ENCODE data around the gene ACBD6. TPM values are rescaled to one million over a fixed set of nuclear protein-coding genes. Genes with fewer than 3 reads are reported as not detected.
"Not testable (repeated sequence)": the region's sequence is repeated elsewhere in the genome, so short reads cannot be mapped to it uniquely, and the experiment has no call there.

ACBD6 gene, protein sequence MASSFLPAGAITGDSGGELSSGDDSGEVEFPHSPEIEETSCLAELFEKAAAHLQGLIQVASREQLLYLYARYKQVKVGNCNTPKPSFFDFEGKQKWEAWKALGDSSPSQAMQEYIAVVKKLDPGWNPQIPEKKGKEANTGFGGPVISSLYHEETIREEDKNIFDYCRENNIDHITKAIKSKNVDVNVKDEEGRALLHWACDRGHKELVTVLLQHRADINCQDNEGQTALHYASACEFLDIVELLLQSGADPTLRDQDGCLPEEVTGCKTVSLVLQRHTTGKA
- total RNA-seq (2014; rRNA removed; shearing (Covaris generic); ENCODE audit: low replicate concordance) = 74.0 and 106 TPM in 2 replicates

DNA sequence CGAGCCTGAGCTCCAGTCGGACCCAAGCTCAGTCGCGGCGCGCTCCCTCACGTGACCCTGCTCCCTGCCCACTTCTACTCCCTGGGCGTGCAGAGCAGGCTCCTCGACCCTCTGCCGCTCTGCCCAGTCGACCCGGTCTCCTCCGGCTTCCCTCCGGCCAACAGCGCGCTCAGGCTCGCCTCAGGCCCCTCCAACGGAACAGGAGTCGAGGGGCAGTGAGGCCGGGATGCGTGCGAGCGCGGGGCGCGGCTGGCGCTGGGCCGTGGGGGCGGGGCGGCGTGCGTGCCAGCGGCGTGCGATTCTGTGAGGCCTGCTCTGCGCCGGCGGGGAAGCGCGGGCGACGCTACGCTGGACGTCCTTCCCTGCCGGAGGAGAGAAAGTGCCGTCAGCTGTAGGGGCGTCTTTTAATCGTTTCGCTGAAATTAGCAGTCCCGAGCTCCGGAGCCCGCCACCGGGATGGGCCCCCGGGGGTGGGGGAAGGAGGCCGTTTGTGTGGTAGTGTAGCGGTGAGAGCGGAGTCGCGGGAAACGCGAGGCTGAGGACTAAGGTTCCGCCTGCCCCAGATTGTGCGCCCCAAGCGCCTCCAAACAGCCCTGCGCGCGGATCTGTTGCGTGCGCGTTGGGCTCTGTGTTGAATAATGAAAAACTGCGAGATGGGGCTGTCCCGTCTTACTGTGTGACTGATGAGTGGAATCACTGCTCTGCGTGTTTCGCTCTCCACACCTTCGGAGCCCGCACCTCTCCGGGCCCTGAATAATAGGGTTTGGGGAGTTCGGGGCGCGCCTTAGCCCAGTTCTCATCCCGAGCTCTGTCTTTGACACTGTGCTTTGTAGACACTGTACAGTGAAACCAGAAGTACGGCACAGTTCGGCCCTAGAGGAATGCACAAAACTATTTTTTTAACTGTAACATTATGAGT, at the start of gene ACBD6:
TSS of gene ACBD6 (minus strand) at position 217 of the 919 bp plus-strand sequence. CDS start 311 bp downstream, outside the sequence.
- Histone ChIP-seq H3K4me1 (ENCODE audit: low read length) (peaks cover 42% of the 10 kb centered on the region), H3K9me3 (ENCODE audit: low read length) (no peaks in the 10 kb centered on the region), H3K79me2 (ENCODE audit: low read length) (peaks cover 47% of the 10 kb centered on the region), H3K36me3 (ENCODE audit: insufficient read depth, low read length) (peaks cover 15% of the 10 kb centered on the region; the same call in 1 of the 2 replicates), H3K4me2 (ENCODE audit: low read depth, low read length, poor library complexity, severe bottlenecking) (peak within 1 kb of the TSS; percentile 76), H3K9me2 (replicated peaks; ENCODE audit: insufficient read depth, low read length) (no peaks in the 10 kb centered on the region), H2AFZ (ENCODE audit: low read length) (peak within 1 kb of the TSS; percentile 80), H3K9ac (ENCODE audit: low read length) (peak within 1 kb of the TSS; percentile 86), H4K20me1 (ENCODE audit: insufficient read depth, low read depth, low read length) (no peaks in the 10 kb centered on the region), H3K27me3 (ENCODE audit: low read length) (no peaks in the 10 kb centered on the region), H3K27ac (ENCODE audit: low read length) (peak within 1 kb of the TSS; percentile 65), H3K4me3 (ENCODE audit: low read length) (peak within 1 kb of the TSS; percentile 90)
- DNase-seq = peak; percentile 95

GRCh38 chr1:180551997-180552396, 49.6 kb upstream of the ACBD6 start:
- Histone ChIP-seq H3K9me2 (replicated peaks; ENCODE audit: insufficient read depth, low read length) (no peaks in the 10 kb centered on the region), H4K20me1 (ENCODE audit: insufficient read depth, low read depth, low read length) (no peaks in the 10 kb centered on the region), H3K27me3 (ENCODE audit: low read length) (no peaks in the 10 kb centered on the region), H3K4me2 (ENCODE audit: low read depth, low read length, poor library complexity, severe bottlenecking) (no peak overlapping the region), H3K36me3 (ENCODE audit: insufficient read depth, low read length) (no peaks in the 10 kb centered on the region), H3K27ac (ENCODE audit: low read length) (no peak overlapping the region), H3K79me2 (ENCODE audit: low read length) (no peaks in the 10 kb centered on the region), H3K9ac (ENCODE audit: low read length) (no peak overlapping the region), H3K9me3 (ENCODE audit: low read length) (no peaks in the 10 kb centered on the region), H3K4me1 (ENCODE audit: low read length) (no peaks in the 10 kb centered on the region), H3K4me3 (ENCODE audit: low read length) (no peak overlapping the region), H2AFZ (ENCODE audit: low read length) (no peak overlapping the region)
- DNase-seq = no peak

- H2AFZ ChIP-seq (ENCODE audit: low read length) = no peak overlapping the region
Observed at GRCh38 chr1:180550241-180550640, 47.9 kb upstream of the ACBD6 start.

DNA sequence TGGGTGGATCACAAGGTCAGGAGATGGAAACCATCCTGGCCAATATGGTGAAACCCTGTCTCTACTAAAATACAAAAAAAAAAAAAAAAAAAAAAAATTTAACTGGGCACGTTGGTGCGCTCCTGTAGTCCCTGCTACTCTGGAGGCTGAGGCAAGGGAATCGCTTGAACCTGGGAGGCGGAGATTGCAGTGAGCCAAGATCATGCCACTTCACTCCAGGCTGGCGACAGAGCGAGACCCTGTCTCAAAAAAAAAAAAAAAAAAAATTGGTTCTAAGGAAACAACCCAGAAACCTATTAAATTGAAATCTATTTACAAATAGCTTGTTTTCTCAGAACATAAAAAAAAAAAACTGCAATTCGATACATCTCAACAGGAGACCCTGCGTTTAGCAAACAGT, 47.4 kb upstream of the ACBD6 start:
- not testable (repeated sequence) for H3K27ac ChIP-seq (ENCODE audit: low read length); H3K36me3 ChIP-seq (ENCODE audit: insufficient read depth, low read length); H3K27me3 ChIP-seq (ENCODE audit: low read length); H2AFZ ChIP-seq (ENCODE audit: low read length); DNase-seq; H4K20me1 ChIP-seq (ENCODE audit: insufficient read depth, low read depth, low read length); H3K4me2 ChIP-seq (ENCODE audit: low read depth, low read length, poor library complexity, severe bottlenecking); H3K4me1 ChIP-seq (ENCODE audit: low read length); H3K79me2 ChIP-seq (ENCODE audit: low read length); H3K4me3 ChIP-seq (ENCODE audit: low read length); H3K9me3 ChIP-seq (ENCODE audit: low read length); H3K9ac ChIP-seq (ENCODE audit: low read length); H3K9me2 ChIP-seq (replicated peaks; ENCODE audit: insufficient read depth, low read length)

More at GRCh38 chr1:180550241-180550640, 47.9 kb upstream of the ACBD6 start:
- no peak overlapping the region for H3K4me2 ChIP-seq (ENCODE audit: low read depth, low read length, poor library complexity, severe bottlenecking)
- no peak overlapping the region for H3K4me3 ChIP-seq (ENCODE audit: low read length)
- H3K9me3 ChIP-seq (ENCODE audit: low read length) = no peaks in the 10 kb centered on the region
- DNase-seq = no peak
- H3K27ac ChIP-seq (ENCODE audit: low read length) = no peak overlapping the region
- no peaks in the 10 kb centered on the region for H4K20me1 ChIP-seq (ENCODE audit: insufficient read depth, low read depth, low read length)
- H3K27me3 ChIP-seq (ENCODE audit: low read length) = no peaks in the 10 kb centered on the region
- no peaks in the 10 kb centered on the region for H3K36me3 ChIP-seq (ENCODE audit: insufficient read depth, low read length)
- no peaks in the 10 kb centered on the region for H3K9me2 ChIP-seq (replicated peaks; ENCODE audit: insufficient read depth, low read length)
- H3K4me1 ChIP-seq (ENCODE audit: low read length) = no peaks in the 10 kb centered on the region
- no peaks in the 10 kb centered on the region for H3K79me2 ChIP-seq (ENCODE audit: low read length)
- no peak overlapping the region for H3K9ac ChIP-seq (ENCODE audit: low read length)

- Histone ChIP-seq H3K9me2 (replicated peaks; ENCODE audit: insufficient read depth, low read length) (no peaks in the 10 kb centered on the region), H3K27ac (ENCODE audit: low read length) (no peak overlapping the region), H3K9ac (ENCODE audit: low read length) (no peak overlapping the region), H3K9me3 (ENCODE audit: low read length) (no peaks in the 10 kb centered on the region), H3K4me2 (ENCODE audit: low read depth, low read length, poor library complexity, severe bottlenecking) (no peak overlapping the region), H3K27me3 (ENCODE audit: low read length) (no peaks in the 10 kb centered on the region), H2AFZ (ENCODE audit: low read length) (no peak overlapping the region), H3K4me1 (ENCODE audit: low read length) (no peaks in the 10 kb centered on the region), H4K20me1 (ENCODE audit: insufficient read depth, low read depth, low read length) (no peaks in the 10 kb centered on the region), H3K4me3 (ENCODE audit: low read length) (no peak overlapping the region), H3K79me2 (ENCODE audit: low read length) (no peaks in the 10 kb centered on the region), H3K36me3 (ENCODE audit: insufficient read depth, low read length) (no peaks in the 10 kb centered on the region)
- no peak for DNase-seq
Observed at GRCh38 chr1:180548686-180549317, 46.4 kb upstream of the ACBD6 start.

DNA sequence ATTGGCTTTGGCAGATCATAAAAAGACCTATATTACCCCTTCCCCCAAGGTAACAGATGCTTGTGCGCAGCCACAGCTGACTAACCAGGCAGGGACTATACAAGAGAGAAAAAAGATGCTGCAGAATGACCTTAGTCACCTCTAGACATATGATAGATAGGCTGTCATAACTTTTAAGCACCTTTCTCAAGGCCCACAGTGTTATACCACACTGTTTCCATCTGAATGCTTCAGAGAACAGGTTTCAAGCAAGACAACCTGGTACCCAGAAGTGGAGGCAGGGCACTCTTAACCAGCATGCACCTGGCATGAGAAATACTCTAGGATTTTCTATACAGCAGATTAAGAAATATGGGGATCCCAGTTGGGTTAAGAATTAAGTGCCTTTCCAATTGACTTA, 43.6 kb upstream of the ACBD6 start:
- Histone ChIP-seq H2AFZ (ENCODE audit: low read length) (no peak overlapping the region), H3K36me3 (ENCODE audit: insufficient read depth, low read length) (no peaks in the 10 kb centered on the region), H3K4me2 (ENCODE audit: low read depth, low read length, poor library complexity, severe bottlenecking) (no peak overlapping the region), H3K79me2 (ENCODE audit: low read length) (no peaks in the 10 kb centered on the region), H3K9ac (ENCODE audit: low read length) (no peak overlapping the region), H3K4me3 (ENCODE audit: low read length) (no peak overlapping the region), H3K4me1 (ENCODE audit: low read length) (no peaks in the 10 kb centered on the region), H3K27me3 (ENCODE audit: low read length) (no peaks in the 10 kb centered on the region), H3K9me3 (ENCODE audit: low read length) (no peaks in the 10 kb centered on the region), H3K27ac (ENCODE audit: low read length) (no peak overlapping the region), H4K20me1 (ENCODE audit: insufficient read depth, low read depth, low read length) (no peaks in the 10 kb centered on the region), H3K9me2 (replicated peaks; ENCODE audit: insufficient read depth, low read length) (no peaks in the 10 kb centered on the region)
- no peak for DNase-seq

DNA sequence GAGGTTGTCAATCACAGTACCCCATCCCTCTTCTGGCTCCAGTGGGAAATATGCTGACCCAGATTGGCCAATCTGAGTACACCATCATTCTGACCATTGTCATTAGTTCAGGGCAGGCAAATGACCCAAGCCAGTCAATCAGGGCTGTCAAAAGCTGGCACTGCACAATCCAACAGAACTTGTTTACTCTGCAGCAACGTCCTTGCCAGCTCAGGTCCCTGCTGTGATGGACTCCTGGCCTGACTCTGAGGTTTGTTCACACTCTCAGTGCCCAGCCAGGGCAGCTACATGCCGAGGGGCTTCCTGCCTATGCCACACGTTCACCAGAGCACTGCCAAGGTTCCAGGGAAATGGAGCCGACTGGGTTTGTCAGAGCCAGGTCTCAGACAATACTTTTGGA, 41.7 kb upstream of the ACBD6 start:
- Histone ChIP-seq H3K79me2 (ENCODE audit: low read length) (no peaks in the 10 kb centered on the region), H3K27me3 (ENCODE audit: low read length) (no peaks in the 10 kb centered on the region), H4K20me1 (ENCODE audit: insufficient read depth, low read depth, low read length) (no peaks in the 10 kb centered on the region), H3K9me2 (replicated peaks; ENCODE audit: insufficient read depth, low read length) (no peaks in the 10 kb centered on the region), H3K4me2 (ENCODE audit: low read depth, low read length, poor library complexity, severe bottlenecking) (no peak overlapping the region), H3K4me3 (ENCODE audit: low read length) (no peak overlapping the region), H3K9me3 (ENCODE audit: low read length) (no peaks in the 10 kb centered on the region), H3K36me3 (ENCODE audit: insufficient read depth, low read length) (no peaks in the 10 kb centered on the region), H3K4me1 (ENCODE audit: low read length) (no peaks in the 10 kb centered on the region), H3K27ac (ENCODE audit: low read length) (no peak overlapping the region), H3K9ac (ENCODE audit: low read length) (no peak overlapping the region), H2AFZ (ENCODE audit: low read length) (no peak overlapping the region)
- DNase-seq = no peak

- H3K9me3 ChIP-seq (ENCODE audit: low read length) = no peaks in the 10 kb centered on the region
- no peak overlapping the region for H3K9ac ChIP-seq (ENCODE audit: low read length)
- H3K36me3 ChIP-seq (ENCODE audit: insufficient read depth, low read length) = no peaks in the 10 kb centered on the region
- no peaks in the 10 kb centered on the region for H3K27me3 ChIP-seq (ENCODE audit: low read length)
- no peaks in the 10 kb centered on the region for H4K20me1 ChIP-seq (ENCODE audit: insufficient read depth, low read depth, low read length)
- no peaks in the 10 kb centered on the region for H3K4me1 ChIP-seq (ENCODE audit: low read length)
- no peak overlapping the region for H3K4me3 ChIP-seq (ENCODE audit: low read length)
- no peaks in the 10 kb centered on the region for H3K79me2 ChIP-seq (ENCODE audit: low read length)
- no peak overlapping the region for H3K27ac ChIP-seq (ENCODE audit: low read length)
- no peak overlapping the region; the same call in 1 of the 2 replicates for H2AFZ ChIP-seq (ENCODE audit: low read length)
- DNase-seq = no peak
- H3K4me2 ChIP-seq (ENCODE audit: low read depth, low read length, poor library complexity, severe bottlenecking) = no peak overlapping the region
- H3K9me2 ChIP-seq (replicated peaks; ENCODE audit: insufficient read depth, low read length) = no peaks in the 10 kb centered on the region
Observed at GRCh38 chr1:180542838-180543145, 40.4 kb upstream of the ACBD6 start.

Measured in Karpas-422 (cell line).